GM12878 (cell line): ENCODE results near the gene AGAP2. TPM values are rescaled to one million over a fixed set of nuclear protein-coding genes. Genes with fewer than 3 reads are reported as not detected.

Experiments
- ATAC-seq: fragments of 200-7000 bp; cut with Tn5 transposase; 3 replicates; pipeline ENCODE4 v1.9.1; 2020; ENCODE audit warnings: mild to moderate bottlenecking, moderate library complexity
- BruUV-seq: library from RNA; stranded (reverse); fragments of 400-500 nt; replicated peaks from 2 replicates; lab custom pipeline; 2021; lab: Mats Ljungman, UMichigan
- CTCF ChIA-PET: fragments of 300-600 bp; sonication (Branson Sonifier 250); formaldehyde crosslinking; extraction: SDS; loops from one replicate; lab custom pipeline; 2021; ENCODE audit warnings: inconsistent platforms; lab: Yijun Ruan, JAX
- POLR2A ChIA-PET: fragments of 350-600 bp; formaldehyde crosslinking; extraction: SDS; loops from one replicate; lab custom pipeline; 2021; ENCODE audit warnings: inconsistent platforms; lab: Charles Lee
- RAD21 ChIA-PET: fragments of 300-600 bp; sonication (Branson Sonifier 250); formaldehyde crosslinking; loops from one replicate; lab custom pipeline; 2023; ENCODE audit warnings: antibody characterized with exemption; ENCODE audit not compliant: unreplicated experiment; lab: Charles Lee
- SMC1A ChIA-PET: fragments of 300-600 bp; sonication (Branson Sonifier 250); formaldehyde crosslinking; loops from one replicate; lab custom pipeline; 2023; ENCODE audit not compliant: unreplicated experiment, uncharacterized antibody; lab: Charles Lee
- DNase-seq: peaks from one replicate; pipeline ENCODE4 v3.0.0-alpha.2; 2011; ENCODE audit warnings: low read depth, low spot score
- FAIRE-seq: peaks from 3 replicates; lab custom pipeline; 2011; peaks lifted over from hg19 to GRCh38; lab: Jason Lieb, UNC
- H2AFZ ChIP-seq: 2 replicates; pipeline ENCODE4 v1.6.0; 2011; ENCODE audit warnings: low read depth, low read length, control low read depth; ENCODE audit not compliant: control insufficient read depth
- H3K27ac ChIP-seq: 2 replicates; pipeline ENCODE4 v1.5.1; 2011; ENCODE audit warnings: control low read depth; ENCODE audit not compliant: control insufficient read depth, insufficient read depth
- H3K27me3 ChIP-seq, 2 experiments: replicated peaks in 1 of 2; 2 replicates each; pipeline versions ENCODE4 v1.6.0 to v1.6.1; 2011; ENCODE audit warnings: low read length in 1 of 2; ENCODE audit not compliant: control insufficient read depth in 2 of 2, insufficient read depth in 2 of 2
- H3K36me3 ChIP-seq, 2 experiments: 2 replicates each; pipeline ENCODE4 v1.5.1; 2011; ENCODE audit warnings: low read length in 1 of 2; ENCODE audit not compliant: control insufficient read depth in 2 of 2, insufficient read depth in 2 of 2
- H3K4me1 ChIP-seq: 2 replicates; pipeline ENCODE4 v1.6.1; 2011; ENCODE audit warnings: mild to moderate bottlenecking, low read length, moderate library complexity, mixed read lengths; ENCODE audit not compliant: control insufficient read depth, insufficient read depth
- H3K4me2 ChIP-seq: 2 replicates; pipeline ENCODE4 v1.6.0; 2011; ENCODE audit warnings: control low read depth; ENCODE audit not compliant: control insufficient read depth, insufficient read depth
- H3K4me3 ChIP-seq: fragments of 200-600 bp; sonication (generic); 2 replicates; pipeline ENCODE4 v1.5.1; 2016
- H3K79me2 ChIP-seq: 2 replicates; pipeline ENCODE4 v1.6.0; 2011; ENCODE audit warnings: low read length; ENCODE audit not compliant: control insufficient read depth, insufficient read depth
- H3K9ac ChIP-seq: 2 replicates; pipeline ENCODE4 v1.8.0; 2011; ENCODE audit warnings: low read length, control low read depth, mixed read lengths; ENCODE audit not compliant: control insufficient read depth, insufficient read depth
- H3K9me3 ChIP-seq: replicated peaks from 3 replicates; pipeline ENCODE4 v1.5.1; 2011; ENCODE audit warnings: mild to moderate bottlenecking, low read length; ENCODE audit not compliant: control insufficient read depth, insufficient read depth
- H4K20me1 ChIP-seq: 2 replicates; pipeline ENCODE4 v1.6.0; 2011; ENCODE audit not compliant: control insufficient read depth, insufficient read depth
- BMI1 ChIP-seq: fragments of 450-650 bp; IDR thresholded peaks from 2 replicates; pipeline ENCODE4 v1.6.1; 2016; ENCODE audit warnings: mild to moderate bottlenecking, moderate library complexity, borderline replicate concordance
- CREB1 ChIP-seq: IDR thresholded peaks from 2 replicates; pipeline ENCODE4 v1.6.1; 2012; ENCODE audit warnings: low read depth, mild to moderate bottlenecking, inconsistent platforms
- EZH2 ChIP-seq: IDR thresholded peaks from 2 replicates; pipeline ENCODE4 v1.6.1; 2012; ENCODE audit warnings: low read depth, mild to moderate bottlenecking, control low read depth, inconsistent platforms, low read length, borderline replicate concordance; ENCODE audit not compliant: control insufficient read depth
- FOS ChIP-seq: IDR thresholded peaks from 3 replicates; pipeline ENCODE4 v1.6.1; 2011; ENCODE audit warnings: borderline replicate concordance; ENCODE audit not compliant: insufficient read length; ENCODE audit errors: extremely low read depth
- GABPA ChIP-seq: IDR thresholded peaks from 2 replicates; pipeline ENCODE4 v1.6.1; 2014; ENCODE audit warnings: antibody characterized with exemption, low read depth, mild to moderate bottlenecking, inconsistent platforms
- GATAD2B ChIP-seq: fragments of 450-650 bp; conservative IDR thresholded peaks from 2 replicates; pipeline ENCODE4 v1.6.1; 2017; ENCODE audit warnings: low read depth, mild to moderate bottlenecking, moderate library complexity
- MAX ChIP-seq: IDR thresholded peaks from 2 replicates; pipeline ENCODE4 v1.6.1; 2012; ENCODE audit warnings: low read depth, low read length, improper control_type of control experiment
- MXI1 ChIP-seq: fragments of 150-350 bp; IDR thresholded peaks from 2 replicates; pipeline ENCODE4 v1.6.1; 2011; ENCODE audit warnings: low read depth, mild to moderate bottlenecking, inconsistent platforms, low read length, improper control_type of control experiment
- RAD21 ChIP-seq: IDR thresholded peaks from 2 replicates; pipeline ENCODE4 v1.6.1; 2011; ENCODE audit warnings: mild to moderate bottlenecking, low read depth, low read length, moderate library complexity; ENCODE audit not compliant: insufficient read depth
- SREBF1 ChIP-seq: IDR thresholded peaks from 2 replicates; pipeline ENCODE4 v1.6.1; 2012; ENCODE audit warnings: mild to moderate bottlenecking, low read length
- SUZ12 ChIP-seq: fragments of 200-600 bp; sonication (generic); IDR thresholded peaks from one replicate; pipeline ENCODE4 v1.6.1; 2018; ENCODE audit warnings: antibody characterized with exemption, mild to moderate bottlenecking; ENCODE audit not compliant: unreplicated experiment
- TARDBP ChIP-seq: IDR thresholded peaks from 2 replicates; pipeline ENCODE4 v1.6.1; 2016; ENCODE audit warnings: borderline replicate concordance
- TCF7 ChIP-seq: IDR thresholded peaks from 2 replicates; pipeline ENCODE4 v1.6.1; 2014; ENCODE audit warnings: antibody characterized with exemption, borderline replicate concordance
- YBX1 ChIP-seq: fragments of 450-650 bp; IDR thresholded peaks from 2 replicates; pipeline ENCODE4 v1.6.1; 2016; ENCODE audit warnings: antibody characterized with exemption
- WGBS: methylation state at CpG from one replicate; pipeline ENCODE4 v1.1.6; 2016; ENCODE audit warnings: low lambda C conversion rate; ENCODE audit not compliant: insufficient replicate concordance, insufficient coverage; ENCODE audit errors: missing lambda C conversion rate; 5-methylcytosine and 5-hydroxymethylcytosine counted together
- in situ Hi-C: fragments of 300-500 bp; cut with MboI; formaldehyde crosslinking; loops from 9 replicates; pipeline ENCODE4 v1.14.3; 2018; ENCODE audit warnings: mixed read lengths
- intact Hi-C: fragments of 100-400 bp; cut with micrococcal nuclease; formaldehyde crosslinking; loops from one replicate; pipeline ENCODE4 v1.14.2; 2022; ENCODE audit not compliant: unreplicated experiment
- polyA plus RNA-seq, 11 experiments: library from polyadenylated mRNA; depleted of rRNA in 4 of 11; unstranded in 6 of 11; stranded (reverse) in 5 of 11; fragments of >200 nt; fragmentation: Nextera tagmentation in 4 of 11; fragmentation: Illumina TruSeq in 1 of 11; extraction: Ambion mirVana in 4 of 11; extraction: Trizol in 1 of 11; gene quantifications; 1 replicate in 1 of 11; 2 replicates in 10 of 11; pipeline versions ENCODE4 v1.2.1 to v1.2.3, GENCODE V29; 2011 to 2016; ENCODE audit warnings: inconsistent platforms in 2 of 11, missing spikeins in 2 of 11, low read depth in 1 of 11
- total RNA-seq, 4 experiments: library from RNA; depleted of rRNA in 3 of 4; stranded (reverse); fragments of >200 nt in 3 of 4; fragmentation: Illumina TruSeq in 1 of 4; extraction: Trizol in 1 of 4; gene quantifications; 2 replicates each; pipeline versions ENCODE4 v1.2.1 to v1.2.3, GENCODE V29; 2013 to 2021
- TF ChIP-seq, protein P1 (sequence below): fragments of 450-650 bp; IDR thresholded peaks from 2 replicates; pipeline ENCODE4 v1.6.1; 2017; ENCODE audit warnings: mild to moderate bottlenecking, moderate library complexity
- TF ChIP-seq, protein P2 (sequence below): fragments of 150-350 bp; IDR thresholded peaks from 2 replicates; pipeline ENCODE4 v1.6.1; 2016; ENCODE audit warnings: low read depth, low read length

The AGAP2 gene
- total and polyA plus RNA-seq, 10 of the 15 experiments (the other 5 are each of a cell fraction or from before 2014, with no cell fraction given): 0.29 to 19.8 (median 11.0) TPM

- ATAC-seq (no peak), FAIRE-seq (no peak), DNase-seq (no peak)
- ChIA-PET SMC1A (no interaction called here), RAD21 (no interaction called here), CTCF (interaction anchor here (1.0 to 1.4 kb wide), 2 partner anchors 33 to 48 kb away, joined by 3 to 4 read pairs; no protein-coding TSS in a partner anchor), POLR2A (no interaction called here)
- intact Hi-C loops: no loop called here
- peaks cover 0 to 16% of the 10 kb centered on the region in 2 experiments; a peak in 2 of 4 replicates for H3K36me3 ChIP-seq
- BruUV-seq: no TSS peak
- WGBS: 98% methylated on average over 2 of the region's 2 CpGs
- peaks cover 2% of the 10 kb centered on the region for H3K9me3 ChIP-seq
- in situ Hi-C loops: no loop called here
- H3K4me3 ChIP-seq: no peak overlapping the region
- H2AFZ ChIP-seq: no peak overlapping the region
- no peak overlapping the region for H3K9ac ChIP-seq
- H3K27ac ChIP-seq: no peak overlapping the region
- no peaks in the 10 kb centered on the region for H3K27me3 ChIP-seq
- H3K4me2 ChIP-seq: no peak overlapping the region
- H3K4me1 ChIP-seq: no peaks in the 10 kb centered on the region
- H4K20me1 ChIP-seq: no peaks in the 10 kb centered on the region
- H3K79me2 ChIP-seq: no peaks in the 10 kb centered on the region
- TF ChIP-seq FOS: no peak
- no peak for TF ChIP-seq TCF7
- TF ChIP-seq SUZ12: no peak
- no peak for TF ChIP-seq EZH2
- no peak for TF ChIP-seq MXI1
- TF ChIP-seq GATAD2B: no peak
- no peak for TF ChIP-seq TARDBP
- TF ChIP-seq CREB1: no peak
- TF ChIP-seq, protein P1, sequence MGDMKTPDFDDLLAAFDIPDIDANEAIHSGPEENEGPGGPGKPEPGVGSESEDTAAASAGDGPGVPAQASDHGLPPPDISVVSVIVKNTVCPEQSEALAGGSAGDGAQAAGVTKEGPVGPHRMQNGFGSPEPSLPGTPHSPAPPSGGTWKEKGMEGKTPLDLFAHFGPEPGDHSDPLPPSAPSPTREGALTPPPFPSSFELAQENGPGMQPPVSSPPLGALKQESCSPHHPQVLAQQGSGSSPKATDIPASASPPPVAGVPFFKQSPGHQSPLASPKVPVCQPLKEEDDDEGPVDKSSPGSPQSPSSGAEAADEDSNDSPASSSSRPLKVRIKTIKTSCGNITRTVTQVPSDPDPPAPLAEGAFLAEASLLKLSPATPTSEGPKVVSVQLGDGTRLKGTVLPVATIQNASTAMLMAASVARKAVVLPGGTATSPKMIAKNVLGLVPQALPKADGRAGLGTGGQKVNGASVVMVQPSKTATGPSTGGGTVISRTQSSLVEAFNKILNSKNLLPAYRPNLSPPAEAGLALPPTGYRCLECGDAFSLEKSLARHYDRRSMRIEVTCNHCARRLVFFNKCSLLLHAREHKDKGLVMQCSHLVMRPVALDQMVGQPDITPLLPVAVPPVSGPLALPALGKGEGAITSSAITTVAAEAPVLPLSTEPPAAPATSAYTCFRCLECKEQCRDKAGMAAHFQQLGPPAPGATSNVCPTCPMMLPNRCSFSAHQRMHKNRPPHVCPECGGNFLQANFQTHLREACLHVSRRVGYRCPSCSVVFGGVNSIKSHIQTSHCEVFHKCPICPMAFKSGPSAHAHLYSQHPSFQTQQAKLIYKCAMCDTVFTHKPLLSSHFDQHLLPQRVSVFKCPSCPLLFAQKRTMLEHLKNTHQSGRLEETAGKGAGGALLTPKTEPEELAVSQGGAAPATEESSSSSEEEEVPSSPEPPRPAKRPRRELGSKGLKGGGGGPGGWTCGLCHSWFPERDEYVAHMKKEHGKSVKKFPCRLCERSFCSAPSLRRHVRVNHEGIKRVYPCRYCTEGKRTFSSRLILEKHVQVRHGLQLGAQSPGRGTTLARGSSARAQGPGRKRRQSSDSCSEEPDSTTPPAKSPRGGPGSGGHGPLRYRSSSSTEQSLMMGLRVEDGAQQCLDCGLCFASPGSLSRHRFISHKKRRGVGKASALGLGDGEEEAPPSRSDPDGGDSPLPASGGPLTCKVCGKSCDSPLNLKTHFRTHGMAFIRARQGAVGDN: no peak
- TF ChIP-seq YBX1: no peak
- TF ChIP-seq BMI1: no peak
- TF ChIP-seq RAD21: no peak
- TF ChIP-seq MAX: no peak
- no peak for TF ChIP-seq SREBF1
- TF ChIP-seq, protein P2, sequence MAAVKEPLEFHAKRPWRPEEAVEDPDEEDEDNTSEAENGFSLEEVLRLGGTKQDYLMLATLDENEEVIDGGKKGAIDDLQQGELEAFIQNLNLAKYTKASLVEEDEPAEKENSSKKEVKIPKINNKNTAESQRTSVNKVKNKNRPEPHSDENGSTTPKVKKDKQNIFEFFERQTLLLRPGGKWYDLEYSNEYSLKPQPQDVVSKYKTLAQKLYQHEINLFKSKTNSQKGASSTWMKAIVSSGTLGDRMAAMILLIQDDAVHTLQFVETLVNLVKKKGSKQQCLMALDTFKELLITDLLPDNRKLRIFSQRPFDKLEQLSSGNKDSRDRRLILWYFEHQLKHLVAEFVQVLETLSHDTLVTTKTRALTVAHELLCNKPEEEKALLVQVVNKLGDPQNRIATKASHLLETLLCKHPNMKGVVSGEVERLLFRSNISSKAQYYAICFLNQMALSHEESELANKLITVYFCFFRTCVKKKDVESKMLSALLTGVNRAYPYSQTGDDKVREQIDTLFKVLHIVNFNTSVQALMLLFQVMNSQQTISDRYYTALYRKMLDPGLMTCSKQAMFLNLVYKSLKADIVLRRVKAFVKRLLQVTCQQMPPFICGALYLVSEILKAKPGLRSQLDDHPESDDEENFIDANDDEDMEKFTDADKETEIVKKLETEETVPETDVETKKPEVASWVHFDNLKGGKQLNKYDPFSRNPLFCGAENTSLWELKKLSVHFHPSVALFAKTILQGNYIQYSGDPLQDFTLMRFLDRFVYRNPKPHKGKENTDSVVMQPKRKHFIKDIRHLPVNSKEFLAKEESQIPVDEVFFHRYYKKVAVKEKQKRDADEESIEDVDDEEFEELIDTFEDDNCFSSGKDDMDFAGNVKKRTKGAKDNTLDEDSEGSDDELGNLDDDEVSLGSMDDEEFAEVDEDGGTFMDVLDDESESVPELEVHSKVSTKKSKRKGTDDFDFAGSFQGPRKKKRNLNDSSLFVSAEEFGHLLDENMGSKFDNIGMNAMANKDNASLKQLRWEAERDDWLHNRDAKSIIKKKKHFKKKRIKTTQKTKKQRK: no peak
- TF ChIP-seq GABPA: no peak
These were observed 30.2 kb downstream of the AGAP2 start for GRCh38 chr12:57708296-57708695.
